ENCODE measurements around the gene ZNF490. TPM values are rescaled to one million over a fixed set of nuclear protein-coding genes. Genes with fewer than 3 reads are reported as not detected.

The ZNF490 gene
- total and polyA plus RNA-seq, 4 donors = 0.56 to 8.6 (median 7.0) TPM; not detected in 1

DNA sequence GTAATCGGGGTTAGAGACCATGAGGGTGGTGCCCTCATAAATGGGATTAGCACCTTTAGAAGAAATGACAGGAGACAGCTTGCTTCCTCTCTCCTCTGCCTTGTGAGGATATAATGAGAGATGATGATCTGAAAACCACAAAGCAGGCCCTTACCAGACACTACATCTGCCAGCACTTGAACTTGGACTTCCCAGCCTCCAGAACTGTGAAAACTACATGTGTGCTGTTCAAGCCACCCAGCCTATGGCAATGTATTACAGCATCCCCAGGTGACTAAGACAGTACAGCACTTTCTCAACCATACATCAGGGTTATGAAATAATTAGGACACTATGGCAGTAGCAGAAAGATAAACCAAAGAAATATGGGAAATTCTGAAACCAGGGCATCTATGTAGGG, 66.8 kb downstream of the ZNF490 start:
- H3K4me3 ChIP-seq (ENCODE audit: low read length in 2 of 2) = no peak overlapping the region
- no peak overlapping the region for H3K27ac ChIP-seq (ENCODE audit: low read depth in 1 of 2, low read length in 2 of 2)
- intact Hi-C loops (cut with DNase I) = no loop called here
- peaks cover 2% of the 10 kb centered on the region for H3K9me3 ChIP-seq (ENCODE audit: control insufficient read depth, low read length)
- no peaks in the 10 kb centered on the region for H3K4me1 ChIP-seq (ENCODE audit: control insufficient read depth in 1 of 2, insufficient read depth in 2 of 2, low read length in 2 of 2)
- H3K27me3 ChIP-seq (ENCODE audit: control insufficient read depth in 1 of 2, insufficient read depth in 2 of 2, low read length in 1 of 2) = no peaks in the 10 kb centered on the region
- no peak for ATAC-seq (ENCODE audit: low FRiP score)
- H3K36me3 ChIP-seq (ENCODE audit: control insufficient read depth in 1 of 2, insufficient read depth in 2 of 2, low read length in 1 of 2) = peaks cover 0 to 6% of the 10 kb centered on the region in 2 donors
- no peak for DNase-seq
- WGBS, 2 donors = 96 to 100% methylated on average over 1 of the region's 1 CpG

Other genes starting within 250 kb of the ZNF490 start
- 1 to 10 TPM; 3.6 to 4.5 TPM for gene ZNF442, start 245.1 kb downstream of the ZNF490 start, total RNA-seq
- 1 to 10 TPM in 1 of 2 donors, under 1 TPM in 1; 0.67 to 2.1 TPM for gene ZNF442, start 245.1 kb downstream of the ZNF490 start, polyA plus RNA-seq
- gene ZNF799, start 209.5 kb downstream of the ZNF490 start, total RNA-seq = 1 to 10 TPM; 5.3 to 7.6 TPM
- 1 to 10 TPM; 2.4 to 3.9 TPM for gene ZNF799, start 209.5 kb downstream of the ZNF490 start, polyA plus RNA-seq
- 1 to 10 TPM; 3.8 to 5.5 TPM for gene ZNF443, start 169.8 kb downstream of the ZNF490 start, total RNA-seq
- gene ZNF443, start 169.8 kb downstream of the ZNF490 start, polyA plus RNA-seq = 1 to 10 TPM; 1.6 to 2.3 TPM
- 1 to 10 TPM; 5.1 to 5.8 TPM for gene ZNF709, start 126.0 kb downstream of the ZNF490 start, total RNA-seq
- gene ZNF709, start 126.0 kb downstream of the ZNF490 start, polyA plus RNA-seq = 1 to 10 TPM in 1 of 2 donors, not detected in 1; 1.2 TPM
- 10 to 100 TPM; 12.0 to 15.4 TPM for gene ZNF564, start 59.3 kb downstream of the ZNF490 start, total RNA-seq
- gene ZNF564, start 59.3 kb downstream of the ZNF490 start, polyA plus RNA-seq = 1 to 10 TPM; 5.5 to 8.4 TPM
- gene ZNF791, start 107 bp upstream of the ZNF490 start, total RNA-seq = 10 to 100 TPM; 35.2 to 35.4 TPM
- gene ZNF791, start 107 bp upstream of the ZNF490 start, polyA plus RNA-seq = 10 to 100 TPM in 1 of 2 donors, 1 to 10 TPM in 1; 2.9 to 12.1 TPM
- 100 to 1,000 TPM in 1 of 2 donors, 10 to 100 TPM in 1; 74.8 to 111 TPM for gene MAN2B1, start 55.9 kb upstream of the ZNF490 start, total RNA-seq
- 10 to 100 TPM; 54.6 to 88.7 TPM for gene MAN2B1, start 55.9 kb upstream of the ZNF490 start, polyA plus RNA-seq
- 10 to 100 TPM in 1 of 2 donors, 1 to 10 TPM in 1; 7.1 to 11.8 TPM for gene WDR83, start 56.0 kb upstream of the ZNF490 start, total RNA-seq
- gene WDR83, start 56.0 kb upstream of the ZNF490 start, polyA plus RNA-seq = 10 to 100 TPM in 1 of 2 donors, 1 to 10 TPM in 1; 9.4 to 20.9 TPM
- 10 to 100 TPM; 50.1 to 74.0 TPM for gene DHPS, start 71.1 kb upstream of the ZNF490 start, total RNA-seq
- gene DHPS, start 71.1 kb upstream of the ZNF490 start, polyA plus RNA-seq = 10 to 100 TPM; 42.7 to 94.8 TPM
- gene GNG14, start 77.2 kb upstream of the ZNF490 start, total RNA-seq = not detected
- gene GNG14, start 77.2 kb upstream of the ZNF490 start, polyA plus RNA-seq = not detected
- gene FBXW9, start 85.8 kb upstream of the ZNF490 start, total RNA-seq = 1 to 10 TPM; 1.9 to 4.8 TPM
- 1 to 10 TPM; 4.1 to 5.4 TPM for gene FBXW9, start 85.8 kb upstream of the ZNF490 start, polyA plus RNA-seq
- gene TNPO2, start 113.1 kb upstream of the ZNF490 start, total RNA-seq = 10 to 100 TPM; 61.5 to 71.8 TPM
- gene TNPO2, start 113.1 kb upstream of the ZNF490 start, polyA plus RNA-seq = 10 to 100 TPM; 15.2 to 38.5 TPM
- gene TRIR, start 123.9 kb upstream of the ZNF490 start, total RNA-seq = 100 to 1,000 TPM; 119 to 121 TPM
- 100 to 1,000 TPM; 233 to 289 TPM for gene TRIR, start 123.9 kb upstream of the ZNF490 start, polyA plus RNA-seq
- gene GET3, start 126.7 kb upstream of the ZNF490 start, total RNA-seq = 10 to 100 TPM; 35.4 to 42.2 TPM
- gene GET3, start 126.7 kb upstream of the ZNF490 start, polyA plus RNA-seq = 10 to 100 TPM; 61.2 to 70.6 TPM
- gene BEST2, start 141.0 kb upstream of the ZNF490 start, total RNA-seq = not detected
- 1 to 10 TPM in 1 of 2 donors, not detected in 1; 2.5 TPM for gene BEST2, start 141.0 kb upstream of the ZNF490 start, polyA plus RNA-seq
- 10 to 100 TPM; 28.5 to 45.5 TPM for gene HOOK2, start 164.7 kb upstream of the ZNF490 start, total RNA-seq
- gene HOOK2, start 164.7 kb upstream of the ZNF490 start, polyA plus RNA-seq = 10 to 100 TPM; 14.4 to 92.5 TPM
- gene JUNB, start 180.7 kb upstream of the ZNF490 start, total RNA-seq = 100 to 1,000 TPM; 250 to 609 TPM
- 100 to 1,000 TPM in 1 of 2 donors, 10 to 100 TPM in 1; 97.0 to 623 TPM for gene JUNB, start 180.7 kb upstream of the ZNF490 start, polyA plus RNA-seq
- gene PRDX2, start 191.0 kb upstream of the ZNF490 start, total RNA-seq = 100 to 1,000 TPM in 1 of 2 donors, 10 to 100 TPM in 1; 90.5 to 118 TPM
- gene PRDX2, start 191.0 kb upstream of the ZNF490 start, polyA plus RNA-seq = 100 to 1,000 TPM; 151 to 202 TPM
- gene THSD8, start 191.3 kb upstream of the ZNF490 start, total RNA-seq = 1 to 10 TPM in 1 of 2 donors, not detected in 1; 1.2 TPM
- gene THSD8, start 191.3 kb upstream of the ZNF490 start, polyA plus RNA-seq = 1 to 10 TPM in 1 of 2 donors, not detected in 1; 2.5 TPM
- gene RNASEH2A, start 195.8 kb upstream of the ZNF490 start, total RNA-seq = 1 to 10 TPM; 2.9 to 7.2 TPM
- gene RNASEH2A, start 195.8 kb upstream of the ZNF490 start, polyA plus RNA-seq = 1 to 10 TPM; 1.6 to 3.3 TPM
- not detected for gene RTBDN, start 223.8 kb upstream of the ZNF490 start, total RNA-seq
- gene RTBDN, start 223.8 kb upstream of the ZNF490 start, polyA plus RNA-seq = 1 to 10 TPM in 1 of 2 donors, not detected in 1; 2.0 TPM
- gene MAST1, start 227.7 kb upstream of the ZNF490 start, total RNA-seq = under 1 TPM in 1 of 2 donors, not detected in 1; 0.54 TPM
- under 1 TPM in 1 of 2 donors, not detected in 1; 0.13 TPM for gene MAST1, start 227.7 kb upstream of the ZNF490 start, polyA plus RNA-seq

Measured in aorta (tissue), 5 donors.